ENCODE measurements around the gene KIF4B.

Gene KIF4B, protein sequence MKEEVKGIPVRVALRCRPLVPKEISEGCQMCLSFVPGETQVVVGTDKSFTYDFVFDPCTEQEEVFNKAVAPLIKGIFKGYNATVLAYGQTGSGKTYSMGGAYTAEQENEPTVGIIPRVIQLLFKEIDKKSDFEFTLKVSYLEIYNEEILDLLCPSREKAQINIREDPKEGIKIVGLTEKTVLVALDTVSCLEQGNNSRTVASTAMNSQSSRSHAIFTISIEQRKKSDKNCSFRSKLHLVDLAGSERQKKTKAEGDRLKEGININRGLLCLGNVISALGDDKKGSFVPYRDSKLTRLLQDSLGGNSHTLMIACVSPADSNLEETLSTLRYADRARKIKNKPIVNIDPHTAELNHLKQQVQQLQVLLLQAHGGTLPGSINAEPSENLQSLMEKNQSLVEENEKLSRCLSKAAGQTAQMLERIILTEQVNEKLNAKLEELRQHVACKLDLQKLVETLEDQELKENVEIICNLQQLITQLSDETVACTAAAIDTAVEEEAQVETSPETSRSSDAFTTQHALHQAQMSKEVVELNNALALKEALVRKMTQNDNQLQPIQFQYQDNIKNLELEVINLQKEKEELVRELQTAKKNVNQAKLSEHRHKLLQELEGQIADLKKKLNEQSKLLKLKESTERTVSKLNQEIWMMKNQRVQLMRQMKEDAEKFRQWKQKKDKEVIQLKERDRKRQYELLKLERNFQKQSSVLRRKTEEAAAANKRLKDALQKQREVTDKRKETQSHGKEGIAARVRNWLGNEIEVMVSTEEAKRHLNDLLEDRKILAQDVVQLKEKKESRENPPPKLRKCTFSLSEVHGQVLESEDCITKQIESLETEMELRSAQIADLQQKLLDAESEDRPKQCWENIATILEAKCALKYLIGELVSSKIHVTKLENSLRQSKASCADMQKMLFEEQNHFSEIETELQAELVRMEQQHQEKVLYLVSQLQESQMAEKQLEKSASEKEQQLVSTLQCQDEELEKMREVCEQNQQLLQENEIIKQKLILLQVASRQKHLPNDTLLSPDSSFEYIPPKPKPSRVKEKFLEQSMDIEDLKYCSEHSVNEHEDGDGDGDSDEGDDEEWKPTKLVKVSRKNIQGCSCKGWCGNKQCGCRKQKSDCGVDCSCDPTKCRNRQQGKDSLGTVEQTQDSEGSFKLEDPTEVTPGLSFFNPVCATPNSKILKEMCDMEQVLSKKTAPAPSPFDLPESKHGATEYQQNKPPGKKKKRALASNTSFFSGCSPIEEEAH

DNA sequence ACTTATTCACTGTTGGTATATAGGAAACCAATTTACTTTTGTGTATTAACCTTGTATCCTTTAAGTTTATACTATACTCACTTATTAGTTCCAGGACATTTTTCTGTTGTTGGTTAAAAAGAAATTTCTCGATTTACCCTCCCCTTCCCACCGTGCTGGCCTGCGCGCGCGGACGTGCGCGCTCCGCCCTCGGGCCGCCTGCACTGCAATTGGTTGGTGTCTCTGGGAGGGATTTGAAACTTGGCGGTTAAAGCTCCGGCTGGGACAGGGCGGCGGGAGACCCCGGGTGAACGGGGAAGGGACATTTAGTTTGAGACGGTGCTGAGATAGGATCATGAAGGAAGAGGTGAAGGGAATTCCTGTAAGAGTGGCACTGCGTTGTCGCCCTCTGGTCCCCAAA is at the start of gene KIF4B:
Gene KIF4B, plus strand, starts transcription at position 230 of the 400 bp plus-strand sequence. Its CDS starts 105 bp downstream, at position 335.
- Histone ChIP-seq H3K4me3 (ENCODE audit: low read length, poor library complexity, severe bottlenecking) (no peak within 1 kb of the TSS), H3K9ac (ENCODE audit: low read depth, low read length, poor library complexity, severe bottlenecking) (no peak within 1 kb of the TSS), H3K36me3 (ENCODE audit: insufficient read depth, low read length) (no peaks in the 10 kb centered on the region), H3K27me3 (ENCODE audit: insufficient read depth, low read length, poor library complexity, severe bottlenecking) (no peaks in the 10 kb centered on the region), H3F3A (ENCODE audit: low read depth) (no peaks in the 10 kb centered on the region), H3K4me2 (ENCODE audit: low read depth, low read length, poor library complexity, severe bottlenecking) (no peak within 1 kb of the TSS), H3K9me2 (replicated peaks; ENCODE audit: low read depth, low read length) (no peaks in the 10 kb centered on the region), H3K79me2 (ENCODE audit: insufficient read depth, low read length) (no peaks in the 10 kb centered on the region), H2AFZ (ENCODE audit: low read length) (no peak within 1 kb of the TSS), H3K9me3 (ENCODE audit: insufficient read depth, low read depth, low read length) (no peaks in the 10 kb centered on the region), H3K4me1 (ENCODE audit: insufficient read depth, low read length, poor library complexity, severe bottlenecking) (no peaks in the 10 kb centered on the region), H4K20me1 (ENCODE audit: insufficient read depth, low read length, poor library complexity, severe bottlenecking) (no peaks in the 10 kb centered on the region)
- no peak for TF ChIP-seq EZH2phosphoT487 (IDR thresholded peaks at IDR 0.05; ENCODE audit: borderline replicate concordance)
- TF ChIP-seq, protein P1, sequence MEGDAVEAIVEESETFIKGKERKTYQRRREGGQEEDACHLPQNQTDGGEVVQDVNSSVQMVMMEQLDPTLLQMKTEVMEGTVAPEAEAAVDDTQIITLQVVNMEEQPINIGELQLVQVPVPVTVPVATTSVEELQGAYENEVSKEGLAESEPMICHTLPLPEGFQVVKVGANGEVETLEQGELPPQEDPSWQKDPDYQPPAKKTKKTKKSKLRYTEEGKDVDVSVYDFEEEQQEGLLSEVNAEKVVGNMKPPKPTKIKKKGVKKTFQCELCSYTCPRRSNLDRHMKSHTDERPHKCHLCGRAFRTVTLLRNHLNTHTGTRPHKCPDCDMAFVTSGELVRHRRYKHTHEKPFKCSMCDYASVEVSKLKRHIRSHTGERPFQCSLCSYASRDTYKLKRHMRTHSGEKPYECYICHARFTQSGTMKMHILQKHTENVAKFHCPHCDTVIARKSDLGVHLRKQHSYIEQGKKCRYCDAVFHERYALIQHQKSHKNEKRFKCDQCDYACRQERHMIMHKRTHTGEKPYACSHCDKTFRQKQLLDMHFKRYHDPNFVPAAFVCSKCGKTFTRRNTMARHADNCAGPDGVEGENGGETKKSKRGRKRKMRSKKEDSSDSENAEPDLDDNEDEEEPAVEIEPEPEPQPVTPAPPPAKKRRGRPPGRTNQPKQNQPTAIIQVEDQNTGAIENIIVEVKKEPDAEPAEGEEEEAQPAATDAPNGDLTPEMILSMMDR (conservative IDR thresholded peaks at IDR 0.05; ENCODE audit: low read length), result no peak

DNA sequence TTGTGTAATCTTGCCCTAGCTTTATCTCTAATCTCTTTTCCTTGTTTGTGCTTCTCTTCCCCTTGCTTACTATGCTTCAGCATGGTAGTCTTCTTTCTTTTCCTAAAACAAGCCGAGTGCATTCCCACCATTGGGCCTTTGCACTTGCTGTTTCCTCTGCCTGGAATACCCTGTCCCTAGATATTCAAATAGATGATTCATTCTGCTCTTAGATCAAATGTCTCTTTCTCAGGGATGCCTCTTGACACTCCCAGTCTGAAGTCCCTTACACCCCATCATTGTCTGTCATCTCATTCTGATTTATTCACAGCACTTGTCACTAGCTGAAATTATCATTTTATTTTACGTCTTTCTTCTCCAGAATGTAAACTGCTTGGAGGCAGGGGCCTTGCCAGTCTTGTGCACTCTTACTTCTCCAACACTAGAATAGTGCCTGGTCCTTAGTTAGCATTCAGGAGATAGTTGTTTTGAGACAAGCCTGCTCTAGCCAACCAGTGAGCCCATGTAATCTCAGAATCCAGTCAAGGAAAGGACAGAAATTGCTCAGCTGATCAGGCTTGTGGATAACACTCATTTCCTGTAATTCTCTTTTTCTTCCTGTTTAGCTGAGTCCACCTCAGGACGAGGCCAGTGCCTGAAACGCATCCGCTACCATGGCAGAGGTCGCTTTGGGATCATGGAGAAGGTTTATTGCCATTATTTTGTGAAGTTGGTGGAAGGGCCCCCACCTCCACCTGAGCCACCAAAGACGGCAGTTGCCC is 47.3 kb upstream of the KIF4B start:
- Histone ChIP-seq H3K4me3 (ENCODE audit: low read length, poor library complexity, severe bottlenecking) (no peak overlapping the region), H3K4me1 (ENCODE audit: insufficient read depth, low read length, poor library complexity, severe bottlenecking) (no peaks in the 10 kb centered on the region), H3K36me3 (ENCODE audit: insufficient read depth, low read length) (peaks cover 25% of the 10 kb centered on the region; the same call in 1 of the 2 replicates), H2AFZ (ENCODE audit: low read length) (no peak overlapping the region), H4K20me1 (ENCODE audit: insufficient read depth, low read length, poor library complexity, severe bottlenecking) (no peaks in the 10 kb centered on the region), H3K9me2 (replicated peaks; ENCODE audit: low read depth, low read length) (no peaks in the 10 kb centered on the region), H3K4me2 (ENCODE audit: low read depth, low read length, poor library complexity, severe bottlenecking) (no peak overlapping the region), H3F3A (ENCODE audit: low read depth) (no peaks in the 10 kb centered on the region), H3K27me3 (ENCODE audit: insufficient read depth, low read length, poor library complexity, severe bottlenecking) (no peaks in the 10 kb centered on the region), H3K9me3 (ENCODE audit: insufficient read depth, low read depth, low read length) (no peaks in the 10 kb centered on the region), H3K79me2 (ENCODE audit: insufficient read depth, low read length) (no peaks in the 10 kb centered on the region), H3K9ac (ENCODE audit: low read depth, low read length, poor library complexity, severe bottlenecking) (no peak overlapping the region)
- TF ChIP-seq EZH2phosphoT487 (IDR thresholded peaks at IDR 0.05; ENCODE audit: borderline replicate concordance), result no peak
- TF ChIP-seq, protein P1 (conservative IDR thresholded peaks at IDR 0.05; ENCODE audit: low read length), result no peak

DNA sequence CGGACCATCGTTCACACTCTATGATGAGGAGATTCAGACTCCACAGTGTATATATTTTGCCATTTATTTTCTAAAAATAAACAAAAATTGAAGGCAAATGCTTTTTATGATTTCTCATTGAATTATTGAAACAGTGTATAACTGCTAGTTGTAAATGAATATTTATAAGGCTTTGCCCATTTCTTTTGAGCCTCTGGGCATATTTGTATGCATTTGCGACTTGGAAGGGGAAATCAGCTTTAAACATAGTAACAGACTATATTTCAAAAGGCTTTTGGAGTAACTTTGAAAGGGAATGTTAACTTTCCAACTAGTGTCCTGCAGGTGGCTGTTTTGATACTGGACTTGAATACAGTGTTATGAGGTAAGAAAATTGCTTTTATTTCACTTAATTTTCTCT is 46.7 kb upstream of the KIF4B start:
- no peaks in the 10 kb centered on the region for H3F3A ChIP-seq (ENCODE audit: low read depth)
- no peak overlapping the region for H3K4me3 ChIP-seq (ENCODE audit: low read length, poor library complexity, severe bottlenecking)
- H3K27me3 ChIP-seq (ENCODE audit: insufficient read depth, low read length, poor library complexity, severe bottlenecking), result no peaks in the 10 kb centered on the region
- H2AFZ ChIP-seq (ENCODE audit: low read length), result no peak overlapping the region
- H3K4me1 ChIP-seq (ENCODE audit: insufficient read depth, low read length, poor library complexity, severe bottlenecking), result no peaks in the 10 kb centered on the region
- no peaks in the 10 kb centered on the region for H3K9me2 ChIP-seq (replicated peaks; ENCODE audit: low read depth, low read length)
- no peak for TF ChIP-seq EZH2phosphoT487 (IDR thresholded peaks at IDR 0.05; ENCODE audit: borderline replicate concordance)
- TF ChIP-seq, protein P1 (conservative IDR thresholded peaks at IDR 0.05; ENCODE audit: low read length), result no peak
- H3K9me3 ChIP-seq (ENCODE audit: insufficient read depth, low read depth, low read length), result no peaks in the 10 kb centered on the region
- H3K9ac ChIP-seq (ENCODE audit: low read depth, low read length, poor library complexity, severe bottlenecking), result no peak overlapping the region
- peaks cover 25% of the 10 kb centered on the region; the same call in 1 of the 2 replicates for H3K36me3 ChIP-seq (ENCODE audit: insufficient read depth, low read length)
- H4K20me1 ChIP-seq (ENCODE audit: insufficient read depth, low read length, poor library complexity, severe bottlenecking), result no peaks in the 10 kb centered on the region
- no peaks in the 10 kb centered on the region for H3K79me2 ChIP-seq (ENCODE audit: insufficient read depth, low read length)
- H3K4me2 ChIP-seq (ENCODE audit: low read depth, low read length, poor library complexity, severe bottlenecking), result no peak overlapping the region

Data from Loucy (cell line).